ENCODE data around the gene KCNK16.

DNA sequence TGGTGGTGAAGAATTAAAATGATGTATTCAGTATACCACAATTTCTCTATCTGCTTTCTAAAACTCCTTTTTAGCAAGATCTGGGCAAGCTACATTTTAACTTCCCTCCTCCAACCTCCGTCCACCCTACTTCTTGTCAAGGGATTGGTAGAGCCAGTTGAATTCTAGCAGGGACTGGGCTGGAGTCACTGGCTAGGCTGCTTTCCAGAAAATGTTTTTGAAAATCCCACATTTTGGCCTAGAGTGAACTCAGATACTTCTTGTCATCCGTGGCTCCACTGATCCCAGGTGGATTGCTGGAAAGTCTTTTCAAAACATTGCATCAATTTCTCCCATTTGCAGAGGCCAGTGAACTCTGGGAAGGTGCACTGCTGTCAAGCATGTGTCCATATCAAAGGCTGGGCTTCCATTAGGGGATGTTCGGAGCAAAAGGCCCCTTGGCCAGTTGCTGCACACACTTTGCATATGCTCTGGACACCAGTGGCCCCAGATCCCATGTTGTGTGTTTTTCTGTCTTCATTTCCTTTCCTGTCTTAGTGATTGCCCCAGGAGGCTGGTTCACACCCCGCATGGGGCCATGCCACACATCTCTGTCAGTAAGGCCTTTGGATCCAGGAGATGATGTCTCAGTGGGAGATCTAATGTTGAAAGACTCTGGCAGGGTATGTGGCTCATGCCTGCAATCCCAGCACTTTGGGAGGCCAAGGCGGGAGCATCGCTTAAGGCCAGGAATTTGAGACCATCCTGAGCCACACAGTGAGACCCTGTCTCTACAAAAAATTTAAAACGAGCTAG lies 11.3 kb upstream of the KCNK16 start:
- no peak for TF ChIP-seq ZNF8 (CRISPR knock-in tag; IDR thresholded peaks at IDR 0.05)
- TF ChIP-seq, protein P1, sequence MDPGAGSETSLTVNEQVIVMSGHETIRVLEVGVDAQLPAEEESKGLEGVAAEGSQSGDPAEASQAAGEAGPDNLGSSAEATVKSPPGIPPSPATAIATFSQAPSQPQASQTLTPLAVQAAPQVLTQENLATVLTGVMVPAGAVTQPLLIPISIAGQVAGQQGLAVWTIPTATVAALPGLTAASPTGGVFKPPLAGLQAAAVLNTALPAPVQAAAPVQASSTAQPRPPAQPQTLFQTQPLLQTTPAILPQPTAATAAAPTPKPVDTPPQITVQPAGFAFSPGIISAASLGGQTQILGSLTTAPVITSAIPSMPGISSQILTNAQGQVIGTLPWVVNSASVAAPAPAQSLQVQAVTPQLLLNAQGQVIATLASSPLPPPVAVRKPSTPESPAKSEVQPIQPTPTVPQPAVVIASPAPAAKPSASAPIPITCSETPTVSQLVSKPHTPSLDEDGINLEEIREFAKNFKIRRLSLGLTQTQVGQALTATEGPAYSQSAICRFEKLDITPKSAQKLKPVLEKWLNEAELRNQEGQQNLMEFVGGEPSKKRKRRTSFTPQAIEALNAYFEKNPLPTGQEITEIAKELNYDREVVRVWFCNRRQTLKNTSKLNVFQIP (CRISPR knock-in tag; IDR thresholded peaks at IDR 0.05; ENCODE audit: borderline replicate concordance, low read depth), result no peak
- TF ChIP-seq ZNF70 (CRISPR knock-in tag; IDR thresholded peaks at IDR 0.05), result no peak
- TF ChIP-seq, protein P2, sequence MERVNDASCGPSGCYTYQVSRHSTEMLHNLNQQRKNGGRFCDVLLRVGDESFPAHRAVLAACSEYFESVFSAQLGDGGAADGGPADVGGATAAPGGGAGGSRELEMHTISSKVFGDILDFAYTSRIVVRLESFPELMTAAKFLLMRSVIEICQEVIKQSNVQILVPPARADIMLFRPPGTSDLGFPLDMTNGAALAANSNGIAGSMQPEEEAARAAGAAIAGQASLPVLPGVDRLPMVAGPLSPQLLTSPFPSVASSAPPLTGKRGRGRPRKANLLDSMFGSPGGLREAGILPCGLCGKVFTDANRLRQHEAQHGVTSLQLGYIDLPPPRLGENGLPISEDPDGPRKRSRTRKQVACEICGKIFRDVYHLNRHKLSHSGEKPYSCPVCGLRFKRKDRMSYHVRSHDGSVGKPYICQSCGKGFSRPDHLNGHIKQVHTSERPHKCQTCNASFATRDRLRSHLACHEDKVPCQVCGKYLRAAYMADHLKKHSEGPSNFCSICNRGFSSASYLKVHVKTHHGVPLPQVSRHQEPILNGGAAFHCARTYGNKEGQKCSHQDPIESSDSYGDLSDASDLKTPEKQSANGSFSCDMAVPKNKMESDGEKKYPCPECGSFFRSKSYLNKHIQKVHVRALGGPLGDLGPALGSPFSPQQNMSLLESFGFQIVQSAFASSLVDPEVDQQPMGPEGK (CRISPR knock-in tag; IDR thresholded peaks at IDR 0.05; ENCODE audit: borderline replicate concordance), result no peak
- no peak for TF ChIP-seq ARNTL (CRISPR knock-in tag; IDR thresholded peaks at IDR 0.05; ENCODE audit: borderline replicate concordance, low read depth)
- no peak for TF ChIP-seq ZNF565 (CRISPR knock-in tag; conservative IDR thresholded peaks at IDR 0.05; ENCODE audit: low read depth)

Data from SK-N-SH treated with all-trans-retinoic acid at 6 μM for 48 hours (cell line).